Large intestine (tissue), 3 donors: ENCODE results near the gene C5orf58. TPM values are rescaled to one million over a fixed set of nuclear protein-coding genes. Genes with fewer than 3 reads are reported as not detected.
A peak's percentile ranks its signal among the peaks of the same experiment; 100 is the strongest.

Experiments
- DNase-seq, 2 donors: peaks; one replicate each; pipeline versions ENCODE4 v3.0.0 to v3.0.0-alpha.2; 2013
- H3K27ac ChIP-seq: one replicate; pipeline ENCODE4 v1.5.1; 2013; ENCODE audit warnings: low read length
- H3K27me3 ChIP-seq: 2 replicates; pipeline ENCODE4 v1.6.1; 2013; ENCODE audit warnings: low read length; ENCODE audit not compliant: control insufficient read depth, insufficient read depth
- H3K36me3 ChIP-seq: 2 replicates; pipeline ENCODE4 v1.6.1; 2013; ENCODE audit warnings: low read length; ENCODE audit not compliant: control insufficient read depth, insufficient read depth
- H3K4me1 ChIP-seq: one replicate; pipeline ENCODE4 v1.6.1; 2013; ENCODE audit warnings: low read length; ENCODE audit not compliant: control insufficient read depth, insufficient read depth
- H3K4me3 ChIP-seq: one replicate; pipeline ENCODE4 v1.5.1; 2013; ENCODE audit warnings: low read length
- H3K9me3 ChIP-seq: one replicate; pipeline ENCODE4 v1.6.1; 2013; ENCODE audit warnings: mild to moderate bottlenecking, low read depth, low read length, moderate library complexity; ENCODE audit not compliant: control insufficient read depth
- WGBS: methylation state at CpG from one replicate; pipeline ENCODE4 v1.1.5; 2013; ENCODE audit warnings: low lambda C conversion rate; ENCODE audit not compliant: insufficient coverage; 5-methylcytosine and 5-hydroxymethylcytosine counted together
- polyA plus RNA-seq: library from polyadenylated mRNA; unstranded; fragments of 120-200 nt; gene quantifications from one replicate; pipeline ENCODE4 v1.2.1, GENCODE V29; 2013

Gene C5orf58
- polyA plus RNA-seq, 1 donor, result 1.0 TPM

DNA sequence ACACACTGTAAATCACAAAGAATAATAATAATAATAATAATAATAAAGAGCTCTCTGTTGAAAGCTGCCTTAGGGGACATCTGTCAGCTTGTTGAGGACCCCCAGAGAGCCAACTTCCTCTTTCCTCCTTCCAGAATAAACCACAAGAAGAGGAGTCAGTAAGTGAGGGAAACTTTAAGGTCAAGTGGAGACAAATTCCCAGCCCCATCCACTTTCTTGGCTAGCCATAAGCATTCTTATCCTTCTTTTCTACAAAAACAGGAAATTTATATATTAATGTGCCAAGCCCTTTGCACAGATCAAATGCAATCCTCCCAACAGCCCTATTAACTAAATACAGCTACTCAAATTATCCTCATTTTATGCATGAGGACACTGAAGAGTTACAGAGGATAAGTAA lies 9.4 kb upstream of the C5orf58 start:
- Histone ChIP-seq H3K27ac (no peak overlapping the region), H3K4me3 (no peak overlapping the region), H3K27me3 (peaks cover 2% of the 10 kb centered on the region), H3K36me3 (no peaks in the 10 kb centered on the region), H3K4me1 (no peaks in the 10 kb centered on the region), H3K9me3 (no peaks in the 10 kb centered on the region)
- no peak for DNase-seq

DNA sequence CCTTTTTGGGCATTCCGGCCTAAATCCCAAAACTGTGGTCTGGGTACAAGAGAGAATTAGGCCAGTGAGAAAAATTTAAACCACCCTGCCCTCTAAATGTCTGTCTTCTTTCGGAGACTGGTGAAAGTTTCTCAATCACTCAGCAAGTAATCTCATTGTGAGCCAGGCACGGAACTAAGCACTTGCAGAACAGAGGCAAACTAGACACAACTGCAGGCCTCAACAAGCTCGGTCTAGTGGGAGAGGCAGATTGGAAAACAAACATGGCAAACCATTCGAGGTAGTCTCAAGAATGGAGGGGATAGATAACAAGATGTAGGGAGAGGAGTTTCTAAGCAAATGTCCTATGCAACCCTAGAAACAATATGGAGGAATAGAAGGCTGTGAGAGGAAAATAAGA lies 8.9 kb upstream of the C5orf58 start:
- H3K4me3 ChIP-seq, result no peak overlapping the region
- no peaks in the 10 kb centered on the region for H3K27me3 ChIP-seq
- no peak for DNase-seq
- WGBS, result no CpG with 5 or more reads among the region's 5 CpGs
- H3K4me1 ChIP-seq, result no peaks in the 10 kb centered on the region
- no peak overlapping the region for H3K27ac ChIP-seq
- H3K36me3 ChIP-seq, result no peaks in the 10 kb centered on the region
- H3K9me3 ChIP-seq, result no peaks in the 10 kb centered on the region

DNA sequence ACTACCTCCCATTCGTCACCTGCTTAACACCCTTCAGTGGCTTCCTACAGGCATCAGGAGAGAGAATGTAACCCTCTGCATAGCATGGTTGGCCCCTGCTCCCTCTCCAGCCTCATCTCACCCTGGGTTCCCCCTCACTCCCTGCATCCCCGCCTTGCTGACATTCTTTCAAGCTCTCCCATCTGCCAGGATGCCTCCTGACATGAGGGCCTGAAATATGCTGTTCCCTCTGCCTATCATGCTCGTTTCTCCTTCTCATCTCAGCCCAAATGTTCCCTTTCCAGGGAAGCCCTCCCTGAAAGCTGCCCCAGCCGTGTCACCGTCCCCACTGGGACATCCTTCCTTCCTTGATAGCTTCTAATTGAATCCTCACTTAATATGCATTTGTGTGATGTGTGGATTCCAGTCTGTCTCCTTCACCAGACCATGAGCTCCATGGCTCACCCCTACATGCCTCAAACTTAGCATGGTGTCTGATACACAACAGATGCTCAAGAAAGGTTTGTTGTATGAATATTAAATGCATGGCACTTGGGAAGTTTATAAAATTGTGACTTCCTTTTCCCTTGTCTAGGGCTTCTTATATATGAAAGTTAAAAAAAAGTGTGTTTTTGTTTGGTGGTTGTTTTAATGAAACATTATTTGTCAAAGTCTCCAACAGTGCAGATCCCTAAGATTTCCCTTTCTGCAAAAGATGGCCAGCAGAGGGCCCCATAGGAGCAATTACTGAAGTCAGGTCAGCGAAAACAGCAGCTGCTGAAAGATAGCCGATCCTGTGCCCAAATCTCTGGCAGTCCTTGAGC lies 7.3 kb upstream of the C5orf58 start:
- peak in 1 of 2 donors; percentile 32 for DNase-seq
- 0% methylated on average over 1 of the region's 7 CpGs for WGBS
- Histone ChIP-seq H3K9me3 (no peaks in the 10 kb centered on the region), H3K4me1 (no peaks in the 10 kb centered on the region), H3K4me3 (no peak overlapping the region), H3K27me3 (no peaks in the 10 kb centered on the region), H3K27ac (no peak overlapping the region), H3K36me3 (no peaks in the 10 kb centered on the region)

DNA sequence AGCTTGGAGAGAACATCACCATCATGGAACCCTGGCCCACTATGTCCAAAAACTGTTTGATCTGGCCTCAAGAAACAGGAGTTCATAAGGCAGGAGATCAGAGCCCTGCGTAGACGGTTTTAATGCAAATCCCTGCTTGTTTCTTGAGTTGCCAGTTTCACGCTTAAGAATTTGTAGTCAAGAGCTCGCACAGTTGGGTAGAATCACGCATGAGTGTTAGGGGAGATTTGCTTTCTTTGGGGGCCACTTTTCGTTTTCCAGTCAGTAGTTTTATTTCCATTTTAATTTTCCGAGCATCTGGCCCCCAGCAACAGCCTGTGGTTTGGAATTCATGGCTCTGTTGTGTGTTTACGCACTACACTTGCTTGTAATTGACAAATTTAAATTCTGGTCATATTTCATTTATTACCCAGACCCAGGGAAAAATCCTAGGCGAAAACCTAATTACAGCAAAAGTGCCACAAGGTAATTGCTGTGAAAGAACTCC lies 6.6 kb upstream of the C5orf58 start:
- WGBS, result 71% methylated on average over 4 of the region's 9 CpGs
- Histone ChIP-seq H3K4me3 (no peak overlapping the region), H3K36me3 (no peaks in the 10 kb centered on the region), H3K4me1 (no peaks in the 10 kb centered on the region), H3K9me3 (no peaks in the 10 kb centered on the region), H3K27ac (no peak overlapping the region), H3K27me3 (no peaks in the 10 kb centered on the region)
- DNase-seq, result no peak

DNA sequence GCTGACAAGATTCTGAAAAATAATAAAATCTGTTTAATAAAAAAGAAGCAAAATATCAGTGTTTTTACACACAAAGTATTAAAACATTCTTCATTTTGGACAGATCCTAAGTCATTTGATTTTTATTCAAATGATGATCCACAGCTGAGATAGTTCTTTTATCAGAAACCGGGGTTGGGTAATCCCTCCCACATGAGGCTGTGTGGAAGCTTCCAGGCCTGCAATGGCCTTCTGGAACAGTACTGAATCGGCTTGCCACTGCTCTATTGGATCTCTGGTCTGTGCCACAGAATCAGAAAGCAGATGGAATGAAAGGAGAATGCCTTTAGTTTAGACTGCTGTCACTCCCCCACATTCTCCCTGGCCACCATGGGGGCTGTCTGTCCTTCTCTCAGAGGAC lies 6.1 kb upstream of the C5orf58 start:
- no peaks in the 10 kb centered on the region for H3K4me1 ChIP-seq
- no peak overlapping the region for H3K27ac ChIP-seq
- no peaks in the 10 kb centered on the region for H3K27me3 ChIP-seq
- H3K9me3 ChIP-seq, result no peaks in the 10 kb centered on the region
- no peak overlapping the region for H3K4me3 ChIP-seq
- 40% methylated on average over 1 of the region's 2 CpGs for WGBS
- DNase-seq, result no peak
- no peaks in the 10 kb centered on the region for H3K36me3 ChIP-seq

DNA sequence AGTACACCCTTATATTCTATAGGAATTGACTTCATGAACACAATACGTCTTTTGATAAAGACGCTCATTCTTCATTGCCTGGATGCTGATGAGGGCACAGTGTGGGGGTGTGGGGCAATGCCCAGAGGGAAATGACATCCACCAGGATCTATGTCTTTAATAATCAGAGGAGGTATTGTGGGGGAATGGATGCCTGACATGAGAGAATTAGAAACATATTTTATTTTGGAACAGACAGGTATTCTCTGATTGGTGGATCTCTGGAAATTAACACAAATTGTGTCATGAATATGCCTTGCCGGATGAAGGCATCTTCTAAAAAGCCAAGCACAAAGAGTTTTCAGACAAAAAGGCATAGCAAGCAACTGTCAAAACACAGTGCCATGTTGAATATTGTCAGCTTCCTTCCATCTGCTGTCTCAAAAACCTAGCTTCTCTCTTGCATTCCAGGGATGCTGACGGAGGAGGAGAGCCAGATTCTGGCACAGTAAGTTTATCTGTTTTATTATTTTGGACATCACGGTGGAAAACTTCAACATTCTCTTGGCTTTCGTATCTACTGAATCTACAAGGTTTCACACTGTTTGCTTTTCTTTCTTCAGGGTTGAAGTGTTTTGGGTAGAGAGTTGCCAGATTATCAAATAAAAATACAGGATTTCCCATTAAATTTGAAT lies 3.9 kb upstream of the C5orf58 start:
- Histone ChIP-seq H3K27me3 (no peaks in the 10 kb centered on the region), H3K9me3 (peaks cover 4% of the 10 kb centered on the region), H3K4me3 (no peak overlapping the region), H3K36me3 (no peaks in the 10 kb centered on the region), H3K27ac (no peak overlapping the region), H3K4me1 (no peaks in the 10 kb centered on the region)
- no peak for DNase-seq
- WGBS, result 83% methylated on average over 2 of the region's 6 CpGs

DNA sequence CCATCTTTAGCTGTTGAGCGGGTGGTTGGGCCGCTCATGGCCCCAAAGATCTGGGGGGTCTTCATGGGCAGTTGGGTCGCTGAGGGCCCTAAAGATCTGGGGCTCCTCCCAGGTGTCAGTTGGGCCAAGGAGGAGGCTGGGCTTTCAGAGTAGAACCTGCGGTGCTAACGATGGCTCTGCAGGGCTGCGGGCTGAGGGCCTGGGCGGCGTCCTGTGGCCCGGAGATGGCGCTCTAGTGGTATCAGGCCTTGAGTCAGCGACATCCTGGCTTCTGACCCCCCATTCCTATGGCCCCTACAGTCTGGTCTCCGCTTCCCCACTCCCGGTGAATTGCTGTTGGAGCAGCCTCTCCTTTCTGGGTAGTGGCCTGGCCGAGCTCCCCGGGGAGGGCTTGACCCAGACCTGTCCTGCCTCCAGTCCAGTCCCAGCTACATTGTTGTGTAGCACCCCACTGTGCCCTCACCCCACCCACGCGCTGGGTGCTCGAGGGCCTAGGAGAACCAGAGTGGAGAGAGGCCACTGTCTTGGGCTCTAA lies 640 bp downstream of the C5orf58 start:
- DNase-seq, result no peak
- Histone ChIP-seq H3K27ac (no peak overlapping the region), H3K36me3 (no peaks in the 10 kb centered on the region), H3K9me3 (peaks cover 4% of the 10 kb centered on the region), H3K27me3 (no peaks in the 10 kb centered on the region), H3K4me1 (no peaks in the 10 kb centered on the region), H3K4me3 (no peak overlapping the region)
- WGBS, result no CpG with 5 or more reads among the region's 18 CpGs

DNA sequence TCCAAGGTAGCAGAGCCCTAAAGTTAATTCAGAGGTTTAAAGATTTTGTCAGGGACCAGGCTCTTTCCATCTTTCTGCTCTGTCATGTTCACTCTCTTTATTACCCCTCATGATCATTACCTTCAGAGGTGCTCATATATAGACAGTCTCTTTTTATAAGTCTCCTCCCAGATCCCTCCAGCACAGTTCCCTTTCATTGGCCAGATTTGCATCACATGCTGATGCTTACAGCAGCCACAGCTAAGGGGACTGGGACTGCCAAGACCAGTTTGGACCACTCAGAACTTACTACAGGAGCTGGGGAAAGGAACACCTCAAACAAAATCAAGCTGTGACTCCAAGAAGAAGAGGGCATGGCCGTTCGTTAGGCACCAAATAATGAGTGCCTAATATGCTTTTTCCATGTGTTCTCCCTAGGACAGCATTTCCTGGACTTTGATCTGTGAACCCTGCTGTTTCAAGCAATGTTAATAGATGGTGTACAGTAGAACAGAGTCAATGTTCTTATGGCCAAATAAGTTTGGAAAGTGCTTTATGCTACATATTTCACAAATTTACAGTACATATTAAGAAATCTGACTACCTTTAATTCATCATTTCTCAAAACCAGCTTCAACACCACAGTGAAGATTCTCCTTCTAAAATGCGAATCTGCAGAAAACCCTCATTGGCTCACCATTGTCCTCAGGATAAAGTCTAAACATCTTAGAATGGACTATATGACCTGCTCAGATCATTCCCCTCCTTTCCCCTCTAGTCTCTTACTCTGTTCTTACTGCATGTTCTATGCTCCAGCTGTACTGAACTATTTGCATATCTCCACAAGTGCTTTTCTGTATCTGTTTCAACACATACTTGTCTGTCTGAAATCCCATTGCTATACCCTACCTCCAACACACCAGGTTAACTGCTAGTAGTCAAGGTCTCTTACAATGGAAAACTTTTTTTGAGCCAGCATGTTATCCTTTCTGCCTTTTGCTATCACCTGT lies 3.4 kb downstream of the C5orf58 start:
- DNase-seq, result no peak
- H3K27me3 ChIP-seq, result no peaks in the 10 kb centered on the region
- WGBS, result no CpG with 5 or more reads among the region's 3 CpGs

DNA sequence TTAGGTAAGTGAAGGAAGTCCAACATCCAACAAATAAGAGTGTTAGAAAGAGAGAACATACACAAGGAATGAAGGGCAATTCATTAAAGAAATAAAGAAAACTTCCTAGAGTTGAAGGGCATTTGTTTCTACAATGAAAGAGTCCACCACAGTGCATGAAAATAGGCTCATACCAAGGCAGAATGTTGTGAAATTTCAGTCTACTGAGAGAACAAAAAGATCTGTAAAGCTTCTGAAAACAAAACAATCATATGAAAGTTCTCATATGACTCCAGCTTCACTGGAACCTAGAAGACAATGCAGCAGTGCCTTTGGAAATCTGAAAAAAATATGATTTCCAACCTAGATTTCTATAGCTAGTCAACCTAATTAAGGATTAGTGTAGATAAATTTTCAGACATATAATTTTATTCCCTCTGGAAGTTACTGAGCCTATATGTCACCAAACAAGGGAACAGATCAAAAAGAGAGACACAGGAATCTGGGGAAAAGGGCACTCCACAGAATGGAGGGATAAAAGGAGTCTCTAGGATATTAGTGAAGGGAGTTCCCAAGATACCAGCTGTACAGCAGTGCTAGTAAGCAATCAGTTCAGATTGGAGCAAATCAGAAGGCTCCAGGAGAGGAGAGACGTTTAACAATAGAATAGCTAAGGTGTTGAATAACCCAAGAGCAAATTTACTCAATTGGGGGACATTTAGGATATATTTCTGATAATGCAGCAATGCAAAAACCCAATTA lies 5.8 kb downstream of the C5orf58 start:
- Histone ChIP-seq H3K27ac (no peak overlapping the region), H3K9me3 (no peaks in the 10 kb centered on the region), H3K4me3 (no peak overlapping the region), H3K4me1 (no peaks in the 10 kb centered on the region), H3K27me3 (no peaks in the 10 kb centered on the region), H3K36me3 (no peaks in the 10 kb centered on the region)
- no CpG with 5 or more reads among the region's 1 CpG for WGBS
- no peak for DNase-seq

More for the DNA sequence above, 3.4 kb downstream of the C5orf58 start:
- no peak overlapping the region for H3K4me3 ChIP-seq
- H3K27ac ChIP-seq, result no peak overlapping the region
- H3K36me3 ChIP-seq, result no peaks in the 10 kb centered on the region
- no peaks in the 10 kb centered on the region for H3K4me1 ChIP-seq
- peaks cover 4% of the 10 kb centered on the region for H3K9me3 ChIP-seq
